ENCODE data around the gene GMDS. TPM values are rescaled to one million over a fixed set of nuclear protein-coding genes. Genes with fewer than 3 reads are reported as not detected.

GMDS gene
- total and polyA plus RNA-seq, 2 of the 8 experiments (the other 6 are each of a cell fraction or from before 2014, with no cell fraction given) = 16.8 to 50.0 TPM

GRCh38 chr6:1812034-1812433, 433.4 kb downstream of the GMDS start:
- Histone ChIP-seq H3K4me1 (replicated peaks in 1 of 4; ENCODE audit: control insufficient read depth in 3 of 4, insufficient read depth in 4 of 4, low read length in 3 of 4) (no peaks in the 10 kb centered on the region), H3K36me3 (ENCODE audit: control insufficient read depth in 2 of 4, insufficient read depth in 4 of 4, low read length in 3 of 4) (no peaks in the 10 kb centered on the region), H2BK15ac (ENCODE audit: low read length) (no peak overlapping the region), H3K27me3 (replicated peaks in 1 of 4; ENCODE audit: control insufficient read depth in 3 of 4, extremely low read depth in 1 of 4, insufficient read depth in 3 of 4, low read length in 3 of 4) (no peaks in the 10 kb centered on the region), H3K79me2 (ENCODE audit: control insufficient read depth in 1 of 2, insufficient read depth in 2 of 2, low read length in 2 of 2) (no peaks in the 10 kb centered on the region), H3K27ac (ENCODE audit: low read depth, low read length) (no peak overlapping the region), H4K20me1 (replicated peaks in 1 of 2; ENCODE audit: control insufficient read depth in 1 of 2, insufficient read depth in 2 of 2, low read length in 2 of 2) (no peaks in the 10 kb centered on the region), H2BK120ac (replicated peaks; ENCODE audit: low read depth, low read length) (no peak overlapping the region), H3K9ac (replicated peaks in 1 of 4; ENCODE audit: extremely low read depth in 1 of 4, low read depth in 3 of 4, low read length in 3 of 4) (no peak overlapping the region), H3K79me1 (ENCODE audit: low read depth, low read length) (no peaks in the 10 kb centered on the region), H2AFZ (ENCODE audit: low read length) (no peak overlapping the region), H3K23me2 (ENCODE audit: low read depth, low read length) (no peaks in the 10 kb centered on the region), H3K4me3 (ENCODE audit: extremely low read depth in 1 of 4, insufficient read depth in 2 of 4, low read depth in 3 of 4, low read length in 4 of 4) (no peak overlapping the region), H2BK5ac (ENCODE audit: low read depth, low read length) (no peak overlapping the region), H3K4me2 (ENCODE audit: insufficient read depth in 1 of 2, low read depth in 2 of 2, low read length in 2 of 2) (no peak overlapping the region), H4K5ac (ENCODE audit: insufficient read length, low read depth, low read length) (no peak overlapping the region), H3K56ac (replicated peaks; ENCODE audit: insufficient read length, low read depth, low read length) (no peak overlapping the region), H4K8ac (ENCODE audit: extremely low read depth, insufficient read depth, low read length) (no peak overlapping the region), H3K23ac (ENCODE audit: insufficient read length) (no peak overlapping the region), H2BK20ac (ENCODE audit: low read length) (no peak overlapping the region), H3K9me3 (ENCODE audit: insufficient read depth in 2 of 2, low read depth in 1 of 2, low read length in 1 of 2) (no peaks in the 10 kb centered on the region), H2AK5ac (ENCODE audit: low read depth, low read length) (no peak overlapping the region), H3K14ac (ENCODE audit: insufficient read length) (no peak overlapping the region), H2BK12ac (ENCODE audit: low read depth, low read length) (no peak overlapping the region), H3K18ac (ENCODE audit: extremely low read depth, low read length) (no peak overlapping the region), H3K4ac (replicated peaks; ENCODE audit: insufficient read length, low read depth, low read length) (no peak overlapping the region), H4K91ac (replicated peaks; ENCODE audit: insufficient read length, low read length) (no peak overlapping the region)
- no peak for DNase-seq (ENCODE audit: low read depth in 1 of 2, low spot score in 2 of 2)
- no peak for TF ChIP-seq SAP30 (IDR thresholded peaks at IDR 0.05; ENCODE audit: insufficient read depth, insufficient replicate concordance, low read length)
- TF ChIP-seq EGR1 (IDR thresholded peaks at IDR 0.05; ENCODE audit: borderline replicate concordance, low read depth, low read length) = no peak
- no peak for TF ChIP-seq FOSL1 (IDR thresholded peaks at IDR 0.05; ENCODE audit: insufficient read depth, low read depth, low read length)
- no peak for FAIRE-seq
- CTCF ChIA-PET (ENCODE audit: partially characterized antibody) = interaction anchor here (0.9 to 1.8 kb wide), 3 partner anchors 12 to 216 kb away, joined by 3 to 5 read pairs (median 3); no protein-coding TSS in a partner anchor
- POLR2A ChIA-PET (ENCODE audit: partially characterized antibody) = no interaction called here
- 89% methylated on average over 7 of the region's 7 CpGs; no CpG with 5 or more reads in 1 of the 2 experiments for WGBS, 2 experiments (ENCODE audit: extremely low coverage in 1 of 2, insufficient coverage in 1 of 2, insufficient read length in 1 of 2, insufficient replicate concordance in 2 of 2, low coverage in 1 of 2, low lambda C conversion rate in 2 of 2, missing lambda C conversion rate in 1 of 2)
